Stimulated activated CD4-positive, alpha-beta T cell treated with anti-CD3 and anti-CD28 coated beads, Interleukin-4, amount 100 ng/mL, for 48 hours (primary cell): Measurements from ENCODE around the gene TNIP2.
A peak's percentile ranks its signal among the peaks of the same experiment; 100 is the strongest.
"Not testable (repeated sequence)": the region's sequence is repeated elsewhere in the genome, so short reads cannot be mapped to it uniquely, and the experiment has no call there.

Source experiments
- DNase-seq, 2 donors: peaks; one replicate each; pipeline ENCODE4 v3.0.0-alpha.2; 2020; ENCODE audit warnings: low read depth in 2 of 2

The TNIP2 gene

GRCh38 chr4:2771264-2771663 is 15.1 kb upstream of the TNIP2 start:
- DNase-seq: no peak

GRCh38 chr4:2768921-2769336 is 12.8 kb upstream of the TNIP2 start:
- DNase-seq: no peak

- DNase-seq: no peak
Observed at GRCh38 chr4:2768124-2768523, 12.0 kb upstream of the TNIP2 start.

- DNase-seq: no peak
Observed at GRCh38 chr4:2767705-2768074, 11.6 kb upstream of the TNIP2 start.

- no peak for DNase-seq
Observed at GRCh38 chr4:2767046-2767704, 11.0 kb upstream of the TNIP2 start.

GRCh38 chr4:2765832-2766526 is 9.8 kb upstream of the TNIP2 start:
- DNase-seq: no peak

GRCh38 chr4:2763511-2763967 is 7.4 kb upstream of the TNIP2 start:
- DNase-seq: no peak

GRCh38 chr4:2762486-2763370 is 6.6 kb upstream of the TNIP2 start:
- DNase-seq: not testable (repeated sequence)

- DNase-seq: no peak
Observed at GRCh38 chr4:2762048-2762447, 5.9 kb upstream of the TNIP2 start.

GRCh38 chr4:2761035-2761923 is 5.1 kb upstream of the TNIP2 start:
- DNase-seq: no peak

GRCh38 chr4:2757426-2757825 is 1.3 kb upstream of the TNIP2 start:
- no peak for DNase-seq

GRCh38 chr4:2756691-2757350 is 685 bp upstream of the TNIP2 start:
- DNase-seq: no peak

GRCh38 chr4:2754848-2755819 is 1.0 kb downstream of the TNIP2 start:
- DNase-seq: no peak

- DNase-seq: no peak
Observed at GRCh38 chr4:2753436-2753835, 2.7 kb downstream of the TNIP2 start.

GRCh38 chr4:2750719-2751605 is 5.2 kb downstream of the TNIP2 start:
- DNase-seq: no peak

- DNase-seq: no peak
Observed at GRCh38 chr4:2746891-2747695, 9.0 kb downstream of the TNIP2 start.

GRCh38 chr4:2745981-2746806 is 9.9 kb downstream of the TNIP2 start:
- peak; percentile 80 to 94 for DNase-seq
